Gastrocnemius medialis (tissue), 4 donors: ENCODE data around the gene LRRFIP1. TPM values are rescaled to one million over a fixed set of nuclear protein-coding genes. Genes with fewer than 3 reads are reported as not detected.
A peak's percentile ranks its signal among the peaks of the same experiment; 100 is the strongest.

Source experiments
- ATAC-seq, 2 donors: fragments of 150-250 bp; one replicate each; pipeline ENCODE4 v1.9.1; 2016
- DNase-seq, 2 donors: peaks; one replicate each; pipeline ENCODE4 v3.0.0-alpha.2; 2019
- H3K27ac ChIP-seq, 4 donors: fragments of 200-600 bp; sonication (generic); 1 replicate in 1 of 4; 2 replicates in 3 of 4; pipeline ENCODE4 v1.5.1; 2016 to 2018; ENCODE audit warnings: mild to moderate bottlenecking in 2 of 4, moderate library complexity in 1 of 4
- H3K27me3 ChIP-seq, 3 donors: fragments of 200-600 bp; sonication (generic) in 2 of 3; 1 replicate in 1 of 3; 2 replicates in 2 of 3; pipeline versions ENCODE4 v1.5.1 to v1.6.0; 2016 to 2019; ENCODE audit warnings: mild to moderate bottlenecking in 1 of 3, moderate library complexity in 1 of 3
- H3K36me3 ChIP-seq, 2 donors: fragments of 200-600 bp; sonication (generic) in 1 of 2; one replicate each; pipeline ENCODE4 v1.5.1; 2017 to 2018
- H3K4me1 ChIP-seq, 2 donors: fragments of 200-600 bp; sonication (generic) in 1 of 2; one replicate each; pipeline ENCODE4 v1.5.1; 2016 to 2017; ENCODE audit warnings: mild to moderate bottlenecking in 2 of 2
- H3K4me3 ChIP-seq, 4 donors: fragments of 200-600 bp; sonication (generic) in 3 of 4; 1 replicate in 1 of 4; 2 replicates in 3 of 4; pipeline ENCODE4 v1.5.1; 2016 to 2019; ENCODE audit warnings: mild to moderate bottlenecking in 2 of 4
- H3K9me3 ChIP-seq, 3 donors: fragments of 200-600 bp; sonication (generic) in 2 of 3; 1 replicate in 1 of 3; 2 replicates in 2 of 3; pipeline ENCODE4 v1.5.1; 2016 to 2019
- POLR2A ChIP-seq, 2 donors: fragments of 450-650 bp; IDR thresholded peaks; one replicate each; pipeline ENCODE4 v1.6.1; 2017; ENCODE audit warnings: antibody characterized with exemption in 2 of 2, mild to moderate bottlenecking in 2 of 2, moderate library complexity in 2 of 2
- in situ Hi-C, 4 donors: fragments of 200-750 bp; cut with MboI; loops; one replicate each; pipeline versions ENCODE4 v1.15.0 to v1.8.0; 2017; ENCODE audit warnings: low sequenced_read_pairs in 4 of 4
- intact Hi-C: fragments of 100-400 bp; cut with DNase I; formaldehyde crosslinking; loops from one replicate; pipeline ENCODE4 v1.15.1; 2023; ENCODE audit warnings: low total_unique reads
- total RNA-seq, 4 donors: library from RNA; depleted of rRNA; stranded (reverse); fragments of >200 nt; gene quantifications; one replicate each; pipeline versions ENCODE4 v1.1.0 to v1.2.3, GENCODE V29; 2016
- TF ChIP-seq, protein P1 (sequence below), 5 experiments: fragments of 450-650 bp in 3 of 5; fragments of 200-600 bp in 2 of 5; sonication (generic) in 2 of 5; IDR thresholded peaks in 4 of 5; conservative IDR thresholded peaks in 1 of 5; 1 replicate in 4 of 5; 2 replicates in 1 of 5; pipeline ENCODE4 v1.5.1; 2016 to 2019; ENCODE audit warnings: antibody characterized with exemption in 5 of 5, mild to moderate bottlenecking in 3 of 5, moderate library complexity in 3 of 5

Gene LRRFIP1
- total RNA-seq, 4 donors from 2014 or later: 37.9 to 74.1 (median 54.0) TPM

DNA sequence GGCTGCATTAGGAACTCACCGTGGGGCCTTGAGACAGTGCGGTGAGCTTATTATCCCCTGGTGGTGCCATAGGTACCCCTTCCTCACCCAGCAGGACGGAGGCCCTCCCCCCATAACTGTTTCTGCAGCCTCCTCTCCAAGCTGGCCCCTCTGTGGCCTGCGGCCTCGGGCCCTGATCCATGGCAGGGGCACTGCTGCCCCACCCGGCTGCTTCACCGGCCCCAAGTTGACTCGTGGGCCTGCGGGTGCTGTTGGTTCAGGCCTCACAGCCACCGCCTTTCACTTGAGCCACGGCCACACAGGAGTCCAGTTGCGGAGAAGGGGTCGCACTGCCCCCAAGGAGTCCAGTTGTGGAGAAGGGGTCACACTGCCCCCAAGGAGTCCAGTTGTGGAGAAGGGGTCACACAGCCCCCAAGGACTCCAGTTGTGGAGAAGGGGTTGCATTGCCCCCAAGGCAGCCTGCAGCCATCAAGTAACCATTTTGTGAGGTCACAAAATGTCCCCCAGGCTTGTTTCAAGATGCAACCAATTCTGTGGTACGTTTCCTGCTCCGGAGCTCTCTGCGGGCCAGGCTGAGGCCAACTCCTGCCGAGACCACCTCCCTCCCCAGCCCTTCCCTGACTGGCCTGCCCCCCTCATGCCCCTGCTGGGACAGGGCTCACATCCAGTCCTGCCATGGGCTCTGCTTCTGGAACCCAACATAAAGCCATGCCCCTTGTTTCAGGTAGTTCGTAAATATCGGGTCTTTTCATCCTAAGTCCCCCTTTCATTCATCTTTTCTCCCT is 4.6 kb downstream of the LRRFIP1 start:
- Histone ChIP-seq H3K27me3 (no peaks in the 10 kb centered on the region), H3K36me3 (no peaks in the 10 kb centered on the region), H3K9me3 (no peaks in the 10 kb centered on the region), H3K4me3 (no peak overlapping the region), H3K4me1 (peaks cover 63 to 66% of the 10 kb centered on the region in 2 donors), H3K27ac (peak overlapping the region; percentile 73 to 84 (median 78))
- TF ChIP-seq, protein P1, sequence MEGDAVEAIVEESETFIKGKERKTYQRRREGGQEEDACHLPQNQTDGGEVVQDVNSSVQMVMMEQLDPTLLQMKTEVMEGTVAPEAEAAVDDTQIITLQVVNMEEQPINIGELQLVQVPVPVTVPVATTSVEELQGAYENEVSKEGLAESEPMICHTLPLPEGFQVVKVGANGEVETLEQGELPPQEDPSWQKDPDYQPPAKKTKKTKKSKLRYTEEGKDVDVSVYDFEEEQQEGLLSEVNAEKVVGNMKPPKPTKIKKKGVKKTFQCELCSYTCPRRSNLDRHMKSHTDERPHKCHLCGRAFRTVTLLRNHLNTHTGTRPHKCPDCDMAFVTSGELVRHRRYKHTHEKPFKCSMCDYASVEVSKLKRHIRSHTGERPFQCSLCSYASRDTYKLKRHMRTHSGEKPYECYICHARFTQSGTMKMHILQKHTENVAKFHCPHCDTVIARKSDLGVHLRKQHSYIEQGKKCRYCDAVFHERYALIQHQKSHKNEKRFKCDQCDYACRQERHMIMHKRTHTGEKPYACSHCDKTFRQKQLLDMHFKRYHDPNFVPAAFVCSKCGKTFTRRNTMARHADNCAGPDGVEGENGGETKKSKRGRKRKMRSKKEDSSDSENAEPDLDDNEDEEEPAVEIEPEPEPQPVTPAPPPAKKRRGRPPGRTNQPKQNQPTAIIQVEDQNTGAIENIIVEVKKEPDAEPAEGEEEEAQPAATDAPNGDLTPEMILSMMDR (IDR thresholded peaks at IDR 0.05 in 4 of 5, conservative IDR thresholded peaks at IDR 0.05 in 1 of 5): no peak
- no peak for TF ChIP-seq POLR2A (IDR thresholded peaks at IDR 0.05)
- in situ Hi-C loops: no loop called here
- DNase-seq: no peak
- ATAC-seq: no peak
- intact Hi-C loops: loop anchor here (10.0 kb wide), 1 partner anchor 1387 kb away; no protein-coding TSS in a partner anchor

- Histone ChIP-seq H3K4me1 (peaks cover 72 to 76% of the 10 kb centered on the region in 2 donors), H3K4me3 (no peak overlapping the region), H3K9me3 (no peaks in the 10 kb centered on the region), H3K36me3 (no peaks in the 10 kb centered on the region), H3K27ac (peak overlapping the region; percentile 73 to 84 (median 78)), H3K27me3 (no peaks in the 10 kb centered on the region)
- TF ChIP-seq, protein P1 (IDR thresholded peaks at IDR 0.05 in 4 of 5, conservative IDR thresholded peaks at IDR 0.05 in 1 of 5): no peak
- TF ChIP-seq POLR2A (IDR thresholded peaks at IDR 0.05): no peak
- intact Hi-C loops (loop anchor here (10.0 kb wide), 1 partner anchor 1388 kb away; no protein-coding TSS in a partner anchor), in situ Hi-C loops (no loop called here)
- ATAC-seq (no peak), DNase-seq (peak in 1 of 2 donors; percentile 51)
These were observed 5.7 kb downstream of the LRRFIP1 start for GRCh38 chr2:237633061-237633561.

- DNase-seq (no peak), ATAC-seq (no peak)
- TF ChIP-seq POLR2A (IDR thresholded peaks at IDR 0.05): no peak
- TF ChIP-seq, protein P1 (IDR thresholded peaks at IDR 0.05 in 4 of 5, conservative IDR thresholded peaks at IDR 0.05 in 1 of 5): no peak
- Histone ChIP-seq H3K4me1 (peaks cover 70 to 79% of the 10 kb centered on the region in 2 donors), H3K36me3 (no peaks in the 10 kb centered on the region), H3K27me3 (no peaks in the 10 kb centered on the region), H3K4me3 (no peak overlapping the region), H3K9me3 (no peaks in the 10 kb centered on the region), H3K27ac (peak overlapping the region; percentile 88 to 96 (median 94))
- in situ Hi-C loops (no loop called here), intact Hi-C loops (loop anchor here (10.0 kb wide), 1 partner anchor 1392 kb away; no protein-coding TSS in a partner anchor)
These were observed 9.2 kb downstream of the LRRFIP1 start for GRCh38 chr2:237636578-237636977.

- ATAC-seq (no peak), DNase-seq (no peak)
- H3K27me3 ChIP-seq: no peaks in the 10 kb centered on the region
- peaks cover 61 to 80% of the 10 kb centered on the region in 2 donors for H3K4me1 ChIP-seq
- intact Hi-C loops: loop anchor here (1.0 to 10.0 kb wide), 2 partner anchors 8 to 1393 kb away; no protein-coding TSS in a partner anchor
- no peaks in the 10 kb centered on the region for H3K9me3 ChIP-seq
- H3K27ac ChIP-seq: peak overlapping the region; percentile 88 to 96 (median 94)
- TF ChIP-seq, protein P1 (IDR thresholded peaks at IDR 0.05 in 4 of 5, conservative IDR thresholded peaks at IDR 0.05 in 1 of 5): no peak
- TF ChIP-seq POLR2A (IDR thresholded peaks at IDR 0.05): no peak
- no peak overlapping the region for H3K4me3 ChIP-seq
- in situ Hi-C loops: no loop called here
- H3K36me3 ChIP-seq: no peaks in the 10 kb centered on the region
These were observed 10.2 kb downstream of the LRRFIP1 start for GRCh38 chr2:237637429-237638135.
